ENCODE results near the gene TEC. TPM values are rescaled to one million over a fixed set of nuclear protein-coding genes. Genes with fewer than 3 reads are reported as not detected.

Gene TEC
- total and polyA plus RNA-seq, 2 of the 8 experiments (the other 6 are each of a cell fraction or from before 2014, with no cell fraction given): 0.73 to 1.8 TPM

DNA sequence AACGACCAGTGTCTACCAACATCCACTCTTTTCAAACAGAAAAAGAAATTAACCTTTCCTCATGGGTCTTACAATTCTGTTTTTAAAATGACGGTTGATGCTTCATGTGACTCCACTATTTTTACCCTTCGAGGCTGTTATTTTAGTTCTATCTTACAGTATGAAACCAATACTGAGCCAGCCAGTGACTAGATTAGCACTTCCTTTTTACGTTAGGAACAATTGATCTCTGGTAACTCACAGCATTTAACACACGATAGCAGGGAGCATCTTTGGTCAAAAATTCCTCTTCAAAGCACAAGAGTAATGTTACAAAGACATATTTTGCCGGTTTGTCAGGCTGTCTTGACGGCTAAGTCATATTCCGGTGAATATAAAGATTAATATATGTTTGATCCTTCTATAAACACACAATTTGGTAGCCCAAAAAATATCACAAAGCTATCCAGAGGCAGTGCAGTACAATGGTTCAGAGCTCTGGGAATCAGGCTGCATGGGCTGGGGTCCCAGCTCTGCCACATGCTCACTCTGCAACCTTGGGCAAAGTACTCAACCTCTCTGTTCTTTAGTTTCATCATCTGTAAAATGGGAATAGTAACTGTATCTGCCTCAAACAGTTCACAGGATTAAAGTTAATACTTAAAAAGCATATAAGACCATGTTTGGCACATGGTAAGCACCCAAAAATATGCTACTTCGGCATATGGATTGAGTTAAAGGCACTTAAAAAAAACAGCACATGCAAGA, 72.7 kb downstream of the TEC start (continued):
- TF ChIP-seq, protein P1, sequence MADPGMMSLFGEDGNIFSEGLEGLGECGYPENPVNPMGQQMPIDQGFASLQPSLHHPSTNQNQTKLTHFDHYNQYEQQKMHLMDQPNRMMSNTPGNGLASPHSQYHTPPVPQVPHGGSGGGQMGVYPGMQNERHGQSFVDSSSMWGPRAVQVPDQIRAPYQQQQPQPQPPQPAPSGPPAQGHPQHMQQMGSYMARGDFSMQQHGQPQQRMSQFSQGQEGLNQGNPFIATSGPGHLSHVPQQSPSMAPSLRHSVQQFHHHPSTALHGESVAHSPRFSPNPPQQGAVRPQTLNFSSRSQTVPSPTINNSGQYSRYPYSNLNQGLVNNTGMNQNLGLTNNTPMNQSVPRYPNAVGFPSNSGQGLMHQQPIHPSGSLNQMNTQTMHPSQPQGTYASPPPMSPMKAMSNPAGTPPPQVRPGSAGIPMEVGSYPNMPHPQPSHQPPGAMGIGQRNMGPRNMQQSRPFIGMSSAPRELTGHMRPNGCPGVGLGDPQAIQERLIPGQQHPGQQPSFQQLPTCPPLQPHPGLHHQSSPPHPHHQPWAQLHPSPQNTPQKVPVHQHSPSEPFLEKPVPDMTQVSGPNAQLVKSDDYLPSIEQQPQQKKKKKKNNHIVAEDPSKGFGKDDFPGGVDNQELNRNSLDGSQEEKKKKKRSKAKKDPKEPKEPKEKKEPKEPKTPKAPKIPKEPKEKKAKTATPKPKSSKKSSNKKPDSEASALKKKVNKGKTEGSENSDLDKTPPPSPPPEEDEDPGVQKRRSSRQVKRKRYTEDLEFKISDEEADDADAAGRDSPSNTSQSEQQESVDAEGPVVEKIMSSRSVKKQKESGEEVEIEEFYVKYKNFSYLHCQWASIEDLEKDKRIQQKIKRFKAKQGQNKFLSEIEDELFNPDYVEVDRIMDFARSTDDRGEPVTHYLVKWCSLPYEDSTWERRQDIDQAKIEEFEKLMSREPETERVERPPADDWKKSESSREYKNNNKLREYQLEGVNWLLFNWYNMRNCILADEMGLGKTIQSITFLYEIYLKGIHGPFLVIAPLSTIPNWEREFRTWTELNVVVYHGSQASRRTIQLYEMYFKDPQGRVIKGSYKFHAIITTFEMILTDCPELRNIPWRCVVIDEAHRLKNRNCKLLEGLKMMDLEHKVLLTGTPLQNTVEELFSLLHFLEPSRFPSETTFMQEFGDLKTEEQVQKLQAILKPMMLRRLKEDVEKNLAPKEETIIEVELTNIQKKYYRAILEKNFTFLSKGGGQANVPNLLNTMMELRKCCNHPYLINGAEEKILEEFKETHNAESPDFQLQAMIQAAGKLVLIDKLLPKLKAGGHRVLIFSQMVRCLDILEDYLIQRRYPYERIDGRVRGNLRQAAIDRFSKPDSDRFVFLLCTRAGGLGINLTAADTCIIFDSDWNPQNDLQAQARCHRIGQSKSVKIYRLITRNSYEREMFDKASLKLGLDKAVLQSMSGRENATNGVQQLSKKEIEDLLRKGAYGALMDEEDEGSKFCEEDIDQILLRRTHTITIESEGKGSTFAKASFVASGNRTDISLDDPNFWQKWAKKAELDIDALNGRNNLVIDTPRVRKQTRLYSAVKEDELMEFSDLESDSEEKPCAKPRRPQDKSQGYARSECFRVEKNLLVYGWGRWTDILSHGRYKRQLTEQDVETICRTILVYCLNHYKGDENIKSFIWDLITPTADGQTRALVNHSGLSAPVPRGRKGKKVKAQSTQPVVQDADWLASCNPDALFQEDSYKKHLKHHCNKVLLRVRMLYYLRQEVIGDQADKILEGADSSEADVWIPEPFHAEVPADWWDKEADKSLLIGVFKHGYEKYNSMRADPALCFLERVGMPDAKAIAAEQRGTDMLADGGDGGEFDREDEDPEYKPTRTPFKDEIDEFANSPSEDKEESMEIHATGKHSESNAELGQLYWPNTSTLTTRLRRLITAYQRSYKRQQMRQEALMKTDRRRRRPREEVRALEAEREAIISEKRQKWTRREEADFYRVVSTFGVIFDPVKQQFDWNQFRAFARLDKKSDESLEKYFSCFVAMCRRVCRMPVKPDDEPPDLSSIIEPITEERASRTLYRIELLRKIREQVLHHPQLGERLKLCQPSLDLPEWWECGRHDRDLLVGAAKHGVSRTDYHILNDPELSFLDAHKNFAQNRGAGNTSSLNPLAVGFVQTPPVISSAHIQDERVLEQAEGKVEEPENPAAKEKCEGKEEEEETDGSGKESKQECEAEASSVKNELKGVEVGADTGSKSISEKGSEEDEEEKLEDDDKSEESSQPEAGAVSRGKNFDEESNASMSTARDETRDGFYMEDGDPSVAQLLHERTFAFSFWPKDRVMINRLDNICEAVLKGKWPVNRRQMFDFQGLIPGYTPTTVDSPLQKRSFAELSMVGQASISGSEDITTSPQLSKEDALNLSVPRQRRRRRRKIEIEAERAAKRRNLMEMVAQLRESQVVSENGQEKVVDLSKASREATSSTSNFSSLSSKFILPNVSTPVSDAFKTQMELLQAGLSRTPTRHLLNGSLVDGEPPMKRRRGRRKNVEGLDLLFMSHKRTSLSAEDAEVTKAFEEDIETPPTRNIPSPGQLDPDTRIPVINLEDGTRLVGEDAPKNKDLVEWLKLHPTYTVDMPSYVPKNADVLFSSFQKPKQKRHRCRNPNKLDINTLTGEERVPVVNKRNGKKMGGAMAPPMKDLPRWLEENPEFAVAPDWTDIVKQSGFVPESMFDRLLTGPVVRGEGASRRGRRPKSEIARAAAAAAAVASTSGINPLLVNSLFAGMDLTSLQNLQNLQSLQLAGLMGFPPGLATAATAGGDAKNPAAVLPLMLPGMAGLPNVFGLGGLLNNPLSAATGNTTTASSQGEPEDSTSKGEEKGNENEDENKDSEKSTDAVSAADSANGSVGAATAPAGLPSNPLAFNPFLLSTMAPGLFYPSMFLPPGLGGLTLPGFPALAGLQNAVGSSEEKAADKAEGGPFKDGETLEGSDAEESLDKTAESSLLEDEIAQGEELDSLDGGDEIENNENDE (IDR thresholded peaks at IDR 0.05; ENCODE audit: insufficient replicate concordance, low read length): no peak
- TF ChIP-seq GABPA (IDR thresholded peaks at IDR 0.05; ENCODE audit: borderline replicate concordance, insufficient read depth, low read length) (no peak), RAD21 (IDR thresholded peaks at IDR 0.05 in 1 of 2, conservative IDR thresholded peaks at IDR 0.05 in 1 of 2; ENCODE audit: low read depth in 2 of 2, low read length in 2 of 2) (no peak), BRCA1 (IDR thresholded peaks at IDR 0.05; ENCODE audit: low read depth, low read length) (no peak), KDM1A (IDR thresholded peaks at IDR 0.05; ENCODE audit: borderline replicate concordance, low read length) (no peak), EP300 (IDR thresholded peaks at IDR 0.05; ENCODE audit: borderline replicate concordance in 1 of 2, low read depth in 2 of 2, low read length in 2 of 2) (no peak), RXRA (IDR thresholded peaks at IDR 0.05; ENCODE audit: insufficient read depth, low read depth, low read length) (no peak)
- TF ChIP-seq, protein P2, sequence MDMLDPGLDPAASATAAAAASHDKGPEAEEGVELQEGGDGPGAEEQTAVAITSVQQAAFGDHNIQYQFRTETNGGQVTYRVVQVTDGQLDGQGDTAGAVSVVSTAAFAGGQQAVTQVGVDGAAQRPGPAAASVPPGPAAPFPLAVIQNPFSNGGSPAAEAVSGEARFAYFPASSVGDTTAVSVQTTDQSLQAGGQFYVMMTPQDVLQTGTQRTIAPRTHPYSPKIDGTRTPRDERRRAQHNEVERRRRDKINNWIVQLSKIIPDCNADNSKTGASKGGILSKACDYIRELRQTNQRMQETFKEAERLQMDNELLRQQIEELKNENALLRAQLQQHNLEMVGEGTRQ (IDR thresholded peaks at IDR 0.05; ENCODE audit: low read length): no peak

Measured in H1 (cell line).